Subcutaneous adipose tissue (tissue), 4 donors: ENCODE data around the gene RASD2. TPM values are rescaled to one million over a fixed set of nuclear protein-coding genes. Genes with fewer than 3 reads are reported as not detected.

Source experiments
- CTCF ChIP-seq: fragments of 450-650 bp; IDR thresholded peaks from one replicate; pipeline ENCODE4 v1.5.1; 2016; ENCODE audit warnings: low read depth, mild to moderate bottlenecking, control low read depth, antibody characterized with exemption, moderate library complexity
- total RNA-seq, 4 donors: library from RNA; depleted of rRNA; stranded (reverse); fragments of >200 nt; gene quantifications; one replicate each; pipeline ENCODE4 v1.1.0, GENCODE V29; 2016

Gene RASD2
- total RNA-seq, 4 donors from 2014 or later, result 0.16 to 1.9 (median 0.31) TPM

- no peak for TF ChIP-seq CTCF
Measured at GRCh38 chr22:35539487-35539886, 1.1 kb upstream of the RASD2 start.

GRCh38 chr22:35539910-35540594, 579 bp upstream of the RASD2 start:
- TF ChIP-seq CTCF, result no peak

- TF ChIP-seq CTCF, result no peak
Measured at GRCh38 chr22:35541254-35541748, 670 bp downstream of the RASD2 start.

- no peak for TF ChIP-seq CTCF
Measured at GRCh38 chr22:35542157-35542938, 1.7 kb downstream of the RASD2 start.

- TF ChIP-seq CTCF, result no peak
Measured at GRCh38 chr22:35542939-35543516, 2.4 kb downstream of the RASD2 start.

GRCh38 chr22:35543702-35544101, 3.1 kb downstream of the RASD2 start:
- TF ChIP-seq CTCF, result no peak

- TF ChIP-seq CTCF, result no peak
Measured at GRCh38 chr22:35544189-35544588, 3.6 kb downstream of the RASD2 start.
